Fibroblast of skin of scalp (primary cell): ENCODE measurements around the gene SOX15.
"Not testable (repeated sequence)": the region's sequence is repeated elsewhere in the genome, so short reads cannot be mapped to it uniquely, and the experiment has no call there.

Source experiments
- DNase-seq: peaks from one replicate; pipeline ENCODE4 v3.0.0-alpha.2; 2013

SOX15 gene

DNA sequence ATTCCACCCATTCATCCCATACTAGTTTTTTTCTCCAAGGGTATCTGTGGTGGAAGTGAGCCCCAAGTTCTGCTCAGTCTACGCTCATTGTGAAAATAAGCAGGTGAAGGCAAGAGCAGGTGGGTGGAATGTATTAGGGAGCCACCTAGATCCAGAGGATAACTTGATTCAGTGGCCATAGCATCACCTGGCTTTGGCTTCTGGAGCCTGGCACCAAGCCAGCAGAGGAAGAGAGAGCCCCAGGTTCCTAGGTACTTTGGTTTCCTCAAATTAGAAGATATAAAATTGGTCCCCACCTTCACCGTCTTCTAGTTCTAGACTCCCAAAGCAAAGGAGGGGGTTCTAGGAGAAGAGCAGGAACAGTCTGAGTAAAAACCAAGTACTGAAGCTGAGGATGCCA, 20.7 kb upstream of the SOX15 start:
- DNase-seq: no peak

DNA sequence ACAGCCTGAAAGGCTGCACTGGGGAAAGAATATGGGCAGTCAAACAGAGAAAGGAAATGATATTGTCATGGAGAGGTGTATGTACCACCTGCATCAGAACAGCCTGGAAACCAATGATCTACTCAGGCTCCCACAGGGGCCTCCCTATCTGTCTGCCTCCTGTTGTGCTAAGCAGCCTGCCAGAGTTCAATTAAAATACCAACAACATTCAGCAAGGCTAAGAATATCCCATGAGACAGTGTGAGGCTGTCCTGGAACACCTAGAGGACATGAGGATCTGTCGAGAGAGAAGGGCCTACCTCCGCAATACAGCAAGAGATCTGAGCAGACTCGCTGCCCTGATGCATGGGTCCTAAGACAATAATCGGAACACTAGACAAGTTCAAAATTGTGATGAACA, 16.4 kb upstream of the SOX15 start:
- DNase-seq: no peak

DNA sequence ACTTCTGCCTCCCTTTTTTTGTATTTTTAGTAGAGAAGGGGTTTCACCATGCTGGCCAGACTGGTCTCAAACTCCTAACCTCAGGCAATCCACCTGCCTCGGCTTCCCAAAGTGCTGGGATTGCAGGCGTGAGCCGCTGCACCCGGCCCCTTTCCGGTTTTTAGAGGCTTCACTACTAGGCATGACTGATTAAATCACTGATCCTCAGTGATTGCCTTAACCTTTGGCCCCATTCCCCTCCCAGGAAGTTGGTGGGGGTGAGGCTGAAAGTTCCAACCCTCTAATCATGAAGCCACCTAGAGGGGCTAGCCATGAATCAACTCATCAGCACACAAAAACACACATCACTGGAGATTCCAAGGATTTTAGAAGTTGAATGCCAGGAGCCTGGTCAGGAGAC, 7.7 kb upstream of the SOX15 start:
- not testable (repeated sequence) for DNase-seq

DNA sequence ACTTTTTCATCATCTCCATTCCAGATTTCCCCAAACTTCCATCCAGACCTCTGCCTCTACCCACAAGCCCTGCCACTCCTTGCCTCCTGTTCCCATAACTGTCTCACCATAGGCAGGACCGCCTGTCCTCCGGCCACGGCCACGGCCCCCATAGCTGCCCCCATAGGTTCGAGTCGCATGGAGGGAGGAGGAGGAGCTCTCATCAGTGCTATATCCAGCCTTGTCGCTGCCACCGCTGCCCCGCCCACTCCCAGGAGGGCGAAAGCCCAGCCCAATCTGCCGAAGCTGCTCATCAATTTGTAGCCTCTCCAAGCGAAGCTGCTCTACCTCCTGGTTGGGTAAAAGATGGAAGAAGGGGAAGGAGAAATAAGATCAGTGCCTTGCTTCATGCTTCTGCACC, 3.4 kb upstream of the SOX15 start:
- DNase-seq: no peak

DNA sequence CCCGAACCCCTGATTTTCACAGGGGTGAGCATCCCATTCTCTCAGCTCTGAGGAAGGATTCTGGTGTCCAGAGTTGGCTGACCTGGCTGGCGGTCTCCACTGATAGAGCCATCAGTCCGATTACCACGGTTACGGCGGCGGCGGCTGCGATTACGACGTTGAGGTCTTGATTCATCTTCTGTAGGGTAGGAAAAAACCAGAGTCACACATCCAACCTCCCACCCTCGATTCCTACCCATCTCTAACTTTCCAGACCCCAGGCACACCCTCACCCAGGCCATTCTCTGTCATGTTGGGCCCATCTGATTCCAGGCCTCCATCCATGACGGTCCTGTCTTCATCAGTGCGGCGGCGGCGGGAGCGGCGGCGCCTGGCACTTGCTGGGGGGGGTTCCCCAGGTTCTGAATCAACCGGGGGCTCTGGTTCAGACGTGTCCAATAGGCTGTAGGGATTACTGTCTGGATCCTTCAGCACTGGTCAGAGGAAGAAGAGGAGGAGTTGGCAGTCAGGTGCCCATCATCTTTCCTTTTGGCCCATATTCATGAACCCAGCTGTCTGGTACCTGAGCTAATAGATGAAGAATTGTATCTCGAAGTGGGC, 2.6 kb upstream of the SOX15 start:
- DNase-seq: no peak

DNA sequence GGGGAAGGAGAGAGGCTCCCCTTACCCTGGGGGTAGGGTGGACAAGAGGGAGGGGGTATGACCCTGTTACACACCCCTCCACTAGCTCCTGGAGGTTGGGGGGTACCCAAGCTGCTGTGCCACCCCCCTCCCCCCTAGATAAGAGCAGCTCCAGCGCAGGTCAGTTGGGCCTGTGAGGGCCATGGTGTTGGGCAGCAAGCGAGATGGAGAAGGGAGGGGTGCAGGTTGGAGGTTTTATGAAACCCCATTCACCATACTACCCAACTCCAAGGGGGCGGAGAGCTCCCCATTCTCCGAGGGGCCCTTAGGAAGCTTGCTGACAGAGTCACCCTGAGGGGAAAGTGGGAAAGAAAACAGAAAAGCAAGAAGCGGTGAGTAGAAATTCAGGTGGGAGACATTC, 1.7 kb upstream of the SOX15 start:
- no peak for DNase-seq

DNA sequence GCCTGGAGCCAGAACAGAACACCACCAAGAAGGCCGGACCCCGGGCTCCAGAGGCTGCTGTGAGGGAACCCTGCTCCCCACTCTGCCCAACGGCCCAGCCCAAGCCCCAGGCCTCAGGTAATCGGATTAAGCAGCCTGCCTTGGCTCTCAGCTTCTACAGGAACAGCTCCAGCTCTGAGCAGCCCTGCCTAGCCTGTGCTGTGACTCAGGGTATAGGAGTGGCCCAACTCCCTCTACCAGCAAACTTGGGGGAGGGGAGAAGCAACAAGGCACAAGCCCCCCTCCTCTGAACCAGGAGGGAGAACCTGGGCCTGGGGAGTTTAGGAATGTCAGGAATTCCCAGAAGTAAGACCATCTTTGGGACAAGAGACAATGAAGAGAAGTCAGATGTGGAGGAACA, 849 bp upstream of the SOX15 start:
- DNase-seq: peak; percentile 55

DNA sequence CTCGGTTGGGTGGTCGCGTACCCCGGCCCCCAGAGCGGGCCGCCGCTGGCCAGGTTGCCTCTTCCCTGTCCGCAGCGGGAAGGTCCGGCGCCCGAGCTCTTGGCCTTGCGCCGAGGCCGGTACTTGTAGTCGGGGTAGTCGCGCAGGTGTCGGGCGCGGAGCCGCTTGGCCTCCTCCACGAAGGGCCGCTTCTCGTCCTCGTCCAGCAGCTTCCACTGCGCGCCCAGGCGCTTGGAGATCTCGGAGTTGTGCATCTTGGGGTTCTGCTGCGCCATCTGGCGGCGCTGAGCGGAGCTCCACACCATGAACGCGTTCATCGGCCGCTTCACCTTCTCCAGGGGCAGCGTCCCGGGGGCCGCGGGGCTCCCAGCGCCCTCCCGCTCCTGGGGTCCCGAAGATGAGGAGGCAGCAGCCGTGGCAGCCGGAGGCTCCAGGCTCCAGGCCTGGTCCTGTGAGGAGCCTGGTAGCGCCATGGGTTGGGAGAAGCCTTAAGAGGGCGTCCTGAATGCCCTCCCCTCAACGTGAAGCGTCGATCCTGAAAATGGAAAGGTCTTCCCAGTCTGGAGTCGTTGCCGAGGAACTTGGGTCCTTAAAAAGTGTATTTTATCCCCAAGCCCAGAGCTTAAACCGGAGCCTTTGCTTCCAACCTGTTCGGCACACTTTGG, 558 bp downstream of the SOX15 start:
- DNase-seq: peak; percentile 82

GRCh38 chr17:7588553-7589203, 1.2 kb downstream of the SOX15 start:
- DNase-seq: no peak

DNA sequence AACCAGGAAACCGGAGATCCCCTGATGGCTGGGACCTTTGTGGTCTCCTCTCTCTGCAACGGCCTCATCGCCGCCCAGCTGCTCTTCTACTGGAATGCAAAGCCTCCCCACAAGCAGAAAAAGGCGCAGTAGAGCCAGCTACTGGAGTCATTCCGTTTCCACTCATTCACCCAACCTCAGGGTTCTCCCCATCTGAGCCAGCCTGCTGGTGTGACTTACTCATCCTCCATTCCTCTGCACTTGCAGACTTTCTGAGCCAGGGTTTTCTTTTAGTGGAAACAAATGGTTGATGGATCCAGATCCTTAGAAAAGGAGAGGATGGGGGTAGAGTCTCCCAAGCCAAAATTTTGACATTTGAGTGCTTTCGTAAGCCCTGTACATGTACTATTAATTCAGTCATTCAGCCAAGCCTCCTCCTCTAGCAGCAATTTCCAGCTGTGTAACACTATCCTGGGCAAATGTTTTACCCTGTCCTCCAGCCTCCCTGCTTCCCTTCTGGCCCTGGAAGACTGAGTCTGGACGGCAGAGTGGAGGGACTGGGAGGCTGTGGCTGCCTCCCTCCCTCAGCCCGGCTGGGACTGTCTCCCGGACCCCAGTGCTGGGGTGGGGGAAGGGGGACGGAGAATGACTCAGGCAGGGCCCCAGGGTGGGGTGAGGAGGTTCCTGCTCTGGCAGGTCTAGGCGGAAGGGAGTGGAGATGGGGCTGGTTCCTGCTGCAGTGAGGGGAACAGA, 2.3 kb downstream of the SOX15 start:
- peak; percentile 91 for DNase-seq

DNA sequence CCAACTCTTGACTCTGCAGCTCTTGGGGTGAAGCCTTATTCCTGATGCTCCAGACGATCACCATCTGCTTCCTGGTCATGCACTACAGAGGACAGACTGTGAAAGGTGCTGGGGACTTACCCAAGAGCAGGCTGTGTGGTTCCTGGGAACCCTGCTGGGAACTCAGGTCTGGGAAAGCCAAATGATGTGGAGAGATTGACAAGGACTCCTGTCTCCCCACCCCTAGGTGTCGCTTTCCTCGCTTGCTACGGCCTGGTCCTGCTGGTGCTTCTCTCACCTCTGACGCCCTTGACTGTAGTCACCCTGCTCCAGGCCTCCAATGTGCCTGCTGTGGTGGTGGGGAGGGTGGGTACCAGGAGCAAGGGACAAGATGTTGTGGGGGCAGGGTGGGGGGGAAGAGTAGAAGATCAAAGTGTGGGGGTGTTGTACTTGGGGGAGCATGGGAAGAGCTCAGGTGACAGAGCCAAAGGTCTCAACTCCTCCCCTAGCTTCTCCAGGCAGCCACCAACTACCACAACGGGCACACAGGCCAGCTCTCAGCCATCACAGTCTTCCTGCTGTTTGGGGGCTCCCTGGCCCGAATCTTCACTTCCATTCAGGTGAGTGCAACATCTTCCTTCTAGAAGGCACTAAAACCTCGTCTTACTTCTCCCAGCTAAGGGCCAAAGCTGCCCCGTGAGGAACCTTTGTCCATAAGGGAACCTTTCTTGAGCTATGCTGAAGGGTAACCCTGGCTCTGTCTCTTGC, 3.0 kb downstream of the SOX15 start:
- no peak for DNase-seq

DNA sequence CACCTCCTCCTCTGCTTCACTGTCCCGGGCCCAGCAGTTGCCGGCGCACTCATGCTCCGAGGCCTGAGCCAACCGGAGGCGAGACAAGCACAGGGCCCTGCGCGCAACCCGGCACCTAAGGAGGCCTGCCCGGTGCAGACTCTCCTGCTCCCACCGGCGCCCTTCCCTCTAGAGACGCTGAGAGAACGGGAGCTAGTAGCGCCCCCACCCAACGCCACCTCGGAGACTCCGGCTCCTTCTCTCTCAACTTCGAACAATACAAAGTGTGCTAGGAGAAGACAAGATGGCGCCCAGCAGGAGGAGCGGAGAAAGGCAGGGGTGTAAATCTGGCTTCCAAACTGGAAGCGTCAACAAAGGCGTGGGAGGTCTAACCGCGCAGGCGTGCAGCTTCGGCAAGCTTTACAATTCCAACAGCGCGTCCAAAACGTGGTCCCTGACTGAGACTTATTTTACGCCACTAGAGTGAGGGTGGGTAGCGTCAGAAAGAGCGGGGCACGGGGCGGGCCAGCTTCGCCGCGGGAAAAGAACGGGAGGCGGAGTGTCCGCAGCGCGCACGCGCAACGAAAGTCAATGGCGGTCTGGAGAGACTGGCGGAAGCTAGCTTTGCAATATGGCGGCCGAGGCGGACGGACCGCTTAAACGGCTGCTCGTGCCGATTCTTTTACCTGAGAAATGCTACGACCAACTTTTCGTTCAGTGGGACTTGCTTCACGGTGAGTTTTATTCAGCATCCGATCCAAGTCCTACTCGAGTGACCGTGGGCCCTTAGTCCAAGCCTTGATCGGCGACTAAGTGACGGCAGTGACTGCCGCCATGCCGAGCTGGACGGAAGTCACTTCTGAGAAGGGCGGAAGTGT, 6.4 kb downstream of the SOX15 start, which contains the start of gene MPDU1:
Gene MPDU1, plus strand, starts transcription at position 600 of the 857 bp plus-strand sequence. Its CDS starts 11 bp downstream, at position 611.
- DNase-seq: peak; percentile 98

- DNase-seq: no peak
These were observed 7.3 kb downstream of the SOX15 start for GRCh38 chr17:7582396-7583252.

DNA sequence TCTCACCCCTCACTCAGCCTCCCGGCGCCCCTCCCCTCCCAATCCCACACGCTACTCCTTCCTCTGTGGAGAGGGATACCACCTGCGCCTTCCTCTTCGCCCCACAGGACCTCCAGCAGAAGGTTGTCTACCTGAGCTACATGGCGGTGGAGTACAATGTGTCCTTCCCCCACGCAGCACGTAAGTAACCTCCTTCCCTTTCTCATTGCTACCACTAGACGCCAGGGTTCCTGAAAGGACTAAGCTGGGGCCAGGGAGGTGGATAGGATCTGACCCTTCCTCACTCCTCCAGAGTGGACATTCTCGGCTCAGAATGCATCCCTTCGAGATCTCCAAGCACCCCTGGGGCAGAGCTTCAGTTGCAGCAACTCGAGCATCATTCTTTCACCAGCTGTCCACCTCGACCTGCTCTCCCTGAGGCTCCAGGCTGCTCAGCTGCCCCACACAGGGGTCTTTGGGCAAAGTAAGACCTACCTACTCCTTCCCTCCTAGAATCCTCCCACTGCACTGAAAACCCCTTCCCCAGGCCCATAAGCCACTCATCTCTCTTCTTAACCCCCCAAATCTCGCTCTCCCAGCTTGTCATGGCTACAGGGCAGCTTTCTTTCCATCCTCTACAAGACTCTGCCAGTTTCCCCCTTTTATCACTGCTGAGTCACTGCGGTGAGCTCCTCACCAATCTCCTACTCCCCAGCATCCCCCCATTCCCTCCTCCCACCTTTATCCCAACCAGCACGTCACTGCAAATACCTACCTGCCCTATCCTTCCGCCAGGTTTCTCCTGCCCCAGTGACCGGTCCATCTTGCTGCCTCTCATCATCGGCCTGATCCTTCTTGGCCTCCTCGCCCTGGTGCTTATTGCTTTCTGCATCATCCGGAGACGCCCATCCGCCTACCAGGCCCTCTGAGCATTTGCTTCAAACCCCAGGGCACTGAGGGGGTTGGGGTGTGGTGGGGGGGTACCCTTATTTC, 9.0 kb downstream of the SOX15 start:
- DNase-seq: no peak

GRCh38 chr17:7579834-7580603, 9.9 kb downstream of the SOX15 start:
- DNase-seq: peak; percentile 35

- DNase-seq: peak; percentile 87
These were observed 10.7 kb downstream of the SOX15 start, which contains the start of gene CD68 for GRCh38 chr17:7579001-7579833. Gene CD68, plus strand, starts transcription at chr17:7579638. Its CDS starts 40 bp downstream, at chr17:7579678.
